ENCODE results near the gene COPS9.

DNA sequence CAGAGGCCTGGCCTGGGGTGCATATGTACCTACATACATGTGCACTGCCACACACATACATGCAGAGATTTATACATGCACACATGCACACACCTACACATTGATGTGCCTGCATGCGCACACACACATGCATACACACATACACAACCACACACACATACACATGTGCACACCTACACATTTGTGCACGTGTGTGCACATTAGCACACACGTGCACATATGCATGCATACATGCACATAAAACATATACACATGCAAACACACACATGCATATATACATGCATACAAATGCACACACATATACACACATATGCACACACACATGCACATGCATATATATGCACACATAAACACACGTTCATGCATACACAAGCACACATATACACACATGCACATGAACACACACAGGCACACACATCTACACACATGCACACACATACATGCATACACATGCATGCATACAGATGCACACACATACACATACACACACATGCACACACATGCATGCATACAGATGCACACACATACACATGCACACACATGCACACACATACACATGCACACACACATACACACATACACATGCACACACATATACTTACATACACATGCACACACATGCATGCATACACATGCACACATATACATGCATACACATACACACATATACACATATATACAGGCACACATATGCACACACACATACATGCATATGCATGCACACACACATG, 27.9 kb upstream of the COPS9 start:
- TF ChIP-seq JUNB (IDR thresholded peaks at IDR 0.05; ENCODE audit: unreplicated experiment) (no peak), EZH2 (IDR thresholded peaks at IDR 0.05; ENCODE audit: low read depth, unreplicated experiment) (no peak), CREB1 (CRISPR knock-in tag; IDR thresholded peaks at IDR 0.05; ENCODE audit: low read depth) (no peak)
- TF ChIP-seq, protein P1, sequence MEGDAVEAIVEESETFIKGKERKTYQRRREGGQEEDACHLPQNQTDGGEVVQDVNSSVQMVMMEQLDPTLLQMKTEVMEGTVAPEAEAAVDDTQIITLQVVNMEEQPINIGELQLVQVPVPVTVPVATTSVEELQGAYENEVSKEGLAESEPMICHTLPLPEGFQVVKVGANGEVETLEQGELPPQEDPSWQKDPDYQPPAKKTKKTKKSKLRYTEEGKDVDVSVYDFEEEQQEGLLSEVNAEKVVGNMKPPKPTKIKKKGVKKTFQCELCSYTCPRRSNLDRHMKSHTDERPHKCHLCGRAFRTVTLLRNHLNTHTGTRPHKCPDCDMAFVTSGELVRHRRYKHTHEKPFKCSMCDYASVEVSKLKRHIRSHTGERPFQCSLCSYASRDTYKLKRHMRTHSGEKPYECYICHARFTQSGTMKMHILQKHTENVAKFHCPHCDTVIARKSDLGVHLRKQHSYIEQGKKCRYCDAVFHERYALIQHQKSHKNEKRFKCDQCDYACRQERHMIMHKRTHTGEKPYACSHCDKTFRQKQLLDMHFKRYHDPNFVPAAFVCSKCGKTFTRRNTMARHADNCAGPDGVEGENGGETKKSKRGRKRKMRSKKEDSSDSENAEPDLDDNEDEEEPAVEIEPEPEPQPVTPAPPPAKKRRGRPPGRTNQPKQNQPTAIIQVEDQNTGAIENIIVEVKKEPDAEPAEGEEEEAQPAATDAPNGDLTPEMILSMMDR (conservative IDR thresholded peaks at IDR 0.05; ENCODE audit: low read depth in 2 of 2) = no peak

Data from GM23338 (cell line).